ENCODE data around the gene CADPS2. TPM values are rescaled to one million over a fixed set of nuclear protein-coding genes. Genes with fewer than 3 reads are reported as not detected.

Gene CADPS2
- total RNA-seq, 1 donor from 2014 or later, result 27.8 TPM

GRCh38 chr7:122833888-122834570 lies 52.2 kb downstream of the CADPS2 start:
- peaks cover 8% of the 10 kb centered on the region for H3K4me1 Mint-ChIP-seq (ENCODE audit: unreplicated experiment)
- no peak for DNase-seq (ENCODE audit: low spot score)
- no peak overlapping the region for H3K4me3 Mint-ChIP-seq (ENCODE audit: unreplicated experiment)
- no peak for TF ChIP-seq CTCF (IDR thresholded peaks at IDR 0.05; ENCODE audit: unreplicated experiment)
- H3K27ac Mint-ChIP-seq (ENCODE audit: unreplicated experiment), result peak overlapping the region; percentile 8
- H3K9me3 Mint-ChIP-seq (ENCODE audit: unreplicated experiment), result no peaks in the 10 kb centered on the region
- H3K27me3 Mint-ChIP-seq (ENCODE audit: unreplicated experiment), result no peaks in the 10 kb centered on the region
- no peaks in the 10 kb centered on the region for H3K36me3 Mint-ChIP-seq (ENCODE audit: low read depth, unreplicated experiment)

GRCh38 chr7:122831436-122831835 lies 54.8 kb downstream of the CADPS2 start:
- Mint-ChIP-seq H3K4me1 (ENCODE audit: unreplicated experiment) (peaks cover 4% of the 10 kb centered on the region), H3K27ac (ENCODE audit: unreplicated experiment) (no peak overlapping the region), H3K4me3 (ENCODE audit: unreplicated experiment) (no peak overlapping the region), H3K27me3 (ENCODE audit: unreplicated experiment) (no peaks in the 10 kb centered on the region), H3K36me3 (ENCODE audit: low read depth, unreplicated experiment) (no peaks in the 10 kb centered on the region), H3K9me3 (ENCODE audit: unreplicated experiment) (no peaks in the 10 kb centered on the region)
- no peak for TF ChIP-seq CTCF (IDR thresholded peaks at IDR 0.05; ENCODE audit: unreplicated experiment)
- no peak for DNase-seq (ENCODE audit: low spot score)

DNA sequence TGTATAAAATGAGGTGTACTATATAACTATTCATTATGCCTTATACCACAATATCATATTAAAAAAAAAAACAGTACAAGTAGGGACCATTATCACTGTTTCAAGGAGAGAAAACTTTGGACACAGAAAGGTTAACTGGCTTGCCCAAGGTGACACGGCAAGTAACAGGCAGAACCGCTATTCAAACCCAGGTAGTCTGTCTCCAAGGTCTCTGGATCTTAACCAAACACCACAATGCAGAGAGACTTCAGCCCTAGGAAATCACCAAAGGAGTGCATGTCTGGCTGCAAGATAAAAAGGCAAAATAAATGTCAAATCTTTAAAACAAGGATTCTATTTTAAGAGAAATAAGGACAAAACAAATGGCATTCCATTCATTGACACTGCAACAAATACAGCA lies 56.3 kb downstream of the CADPS2 start:
- H3K36me3 Mint-ChIP-seq (ENCODE audit: low read depth, unreplicated experiment), result no peaks in the 10 kb centered on the region
- no peak for DNase-seq (ENCODE audit: low spot score)
- no peak overlapping the region for H3K4me3 Mint-ChIP-seq (ENCODE audit: unreplicated experiment)
- no peaks in the 10 kb centered on the region for H3K9me3 Mint-ChIP-seq (ENCODE audit: unreplicated experiment)
- peaks cover 4% of the 10 kb centered on the region for H3K4me1 Mint-ChIP-seq (ENCODE audit: unreplicated experiment)
- no peak overlapping the region for H3K27ac Mint-ChIP-seq (ENCODE audit: unreplicated experiment)
- no peak for TF ChIP-seq CTCF (IDR thresholded peaks at IDR 0.05; ENCODE audit: unreplicated experiment)
- no peaks in the 10 kb centered on the region for H3K27me3 Mint-ChIP-seq (ENCODE audit: unreplicated experiment)

GRCh38 chr7:122827763-122828162 lies 58.5 kb downstream of the CADPS2 start:
- Mint-ChIP-seq H3K9me3 (ENCODE audit: unreplicated experiment) (no peaks in the 10 kb centered on the region), H3K27ac (ENCODE audit: unreplicated experiment) (no peak overlapping the region), H3K4me1 (ENCODE audit: unreplicated experiment) (no peaks in the 10 kb centered on the region), H3K27me3 (ENCODE audit: unreplicated experiment) (no peaks in the 10 kb centered on the region), H3K36me3 (ENCODE audit: low read depth, unreplicated experiment) (no peaks in the 10 kb centered on the region), H3K4me3 (ENCODE audit: unreplicated experiment) (no peak overlapping the region)
- no peak for DNase-seq (ENCODE audit: low spot score)
- no peak for TF ChIP-seq CTCF (IDR thresholded peaks at IDR 0.05; ENCODE audit: unreplicated experiment)

DNA sequence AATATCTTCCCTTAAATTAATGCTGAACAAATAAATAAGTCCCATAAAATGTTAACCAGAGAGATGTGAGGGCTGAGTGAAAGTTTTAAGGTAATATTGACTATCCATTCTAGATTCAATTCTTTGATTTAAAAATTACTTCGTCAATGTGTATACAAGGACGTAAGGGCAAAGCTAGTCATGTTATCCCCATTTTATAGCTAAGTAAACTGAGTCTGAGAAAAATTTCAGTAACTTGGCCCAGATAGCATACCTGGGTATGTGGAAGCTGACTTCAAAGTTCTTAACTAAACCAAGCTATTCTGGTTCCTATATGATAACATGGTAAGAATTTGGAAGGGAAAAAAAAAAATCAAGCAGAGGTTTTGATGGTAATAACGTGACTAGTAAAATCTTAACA lies 72.4 kb downstream of the CADPS2 start:
- Mint-ChIP-seq H3K27ac (ENCODE audit: unreplicated experiment) (no peak overlapping the region), H3K4me3 (ENCODE audit: unreplicated experiment) (no peak overlapping the region), H3K36me3 (ENCODE audit: low read depth, unreplicated experiment) (no peaks in the 10 kb centered on the region), H3K9me3 (ENCODE audit: unreplicated experiment) (no peaks in the 10 kb centered on the region), H3K27me3 (ENCODE audit: unreplicated experiment) (peaks cover 2% of the 10 kb centered on the region), H3K4me1 (ENCODE audit: unreplicated experiment) (no peaks in the 10 kb centered on the region)
- TF ChIP-seq CTCF (IDR thresholded peaks at IDR 0.05; ENCODE audit: unreplicated experiment), result no peak
- DNase-seq (ENCODE audit: low spot score), result no peak
